Central memory CD4-positive, alpha-beta T cell (primary cell): Measurements from ENCODE around the gene PRDM16.

Experiments
- DNase-seq: peaks from one replicate; pipeline ENCODE4 v3.0.0; 2022

Gene PRDM16

GRCh38 chr1:3483801-3484444 is 414.9 kb downstream of the PRDM16 start:
- peak; percentile 15 for DNase-seq

DNA sequence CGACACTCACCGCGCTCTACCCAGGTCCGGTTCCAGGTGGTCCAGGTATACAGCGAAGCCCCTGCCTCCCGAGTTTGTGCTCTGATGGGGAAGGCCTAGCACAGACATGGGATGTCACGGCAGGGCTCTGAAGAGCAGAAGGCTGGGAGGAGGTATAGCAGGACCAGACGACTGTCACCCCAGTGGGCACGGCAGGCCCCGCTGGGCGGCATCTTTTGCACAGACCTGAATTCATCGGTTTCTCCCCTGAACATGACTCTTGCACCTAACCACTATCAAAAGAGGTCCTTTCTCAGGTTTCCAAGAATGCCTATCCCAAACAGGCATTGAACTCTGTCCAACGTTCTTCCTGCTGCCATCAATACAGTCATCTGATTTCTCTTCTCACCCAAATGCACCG is 416.0 kb downstream of the PRDM16 start:
- no peak for DNase-seq
